CD14-positive monocyte (primary cell): ENCODE data around the gene ZNF211. TPM values are rescaled to one million over a fixed set of nuclear protein-coding genes. Genes with fewer than 3 reads are reported as not detected.

Experiments
- DNase-seq, 3 donors: peaks; one replicate each; pipeline ENCODE4 v3.0.0-alpha.2; 2011 to 2022
- H2AFZ ChIP-seq: 2 replicates; pipeline ENCODE4 v1.6.0; 2012; ENCODE audit warnings: mild to moderate bottlenecking, low read depth, low read length, inconsistent platforms; ENCODE audit not compliant: insufficient read depth, poor library complexity, severe bottlenecking
- H3K27ac ChIP-seq, 2 donors: 1 replicate in 1 of 2; 2 replicates in 1 of 2; pipeline ENCODE4 v1.5.1; 2012 to 2013; ENCODE audit warnings: low read length in 2 of 2, control low read depth in 1 of 2, inconsistent platforms in 1 of 2, low read depth in 1 of 2, mild to moderate bottlenecking in 1 of 2
- H3K27me3 ChIP-seq, 2 donors: one replicate each; pipeline versions ENCODE4 v1.6.0 to v1.6.1; 2011 to 2013; ENCODE audit warnings: low read length in 2 of 2; ENCODE audit not compliant: control insufficient read depth in 2 of 2, insufficient read depth in 2 of 2
- H3K36me3 ChIP-seq, 2 donors: replicated peaks in 1 of 2; 1 replicate in 1 of 2; 2 replicates in 1 of 2; pipeline versions ENCODE4 v1.5.1 to v1.6.1; 2012 to 2013; ENCODE audit warnings: low read length in 2 of 2, control low read depth in 1 of 2, inconsistent platforms in 1 of 2, mild to moderate bottlenecking in 1 of 2; ENCODE audit not compliant: insufficient read depth in 2 of 2, control insufficient read depth in 1 of 2
- H3K4me1 ChIP-seq, 2 donors: 1 replicate in 1 of 2; 2 replicates in 1 of 2; pipeline versions ENCODE4 v1.5.1 to v1.6.1; 2012 to 2013; ENCODE audit warnings: low read length in 2 of 2, control low read depth in 1 of 2, inconsistent platforms in 1 of 2, mild to moderate bottlenecking in 1 of 2, moderate library complexity in 1 of 2; ENCODE audit not compliant: insufficient read depth in 2 of 2, control insufficient read depth in 1 of 2
- H3K4me2 ChIP-seq: replicated peaks from 2 replicates; pipeline ENCODE3; 2012; ENCODE audit warnings: low read length, moderate library complexity, mild to moderate bottlenecking; ENCODE audit not compliant: poor library complexity, severe bottlenecking; ENCODE audit errors: extremely low read depth
- H3K4me3 ChIP-seq, 3 experiments: fragments of 200-600 bp in 1 of 3; sonication (generic) in 1 of 3; replicated peaks in 1 of 3; 1 replicate in 2 of 3; 2 replicates in 1 of 3; pipeline ENCODE4 v1.5.1; 2011 to 2013; ENCODE audit warnings: low read length in 3 of 3, mild to moderate bottlenecking in 3 of 3, control low read depth in 2 of 3, low read depth in 2 of 3, inconsistent platforms in 1 of 3, moderate library complexity in 1 of 3
- H3K79me2 ChIP-seq: 2 replicates; pipeline ENCODE4 v1.6.0; 2012; ENCODE audit warnings: mild to moderate bottlenecking, control low read depth, inconsistent platforms, low read length, moderate library complexity; ENCODE audit not compliant: insufficient read depth
- H3K9ac ChIP-seq: 2 replicates; pipeline ENCODE4 v1.6.0; 2017; ENCODE audit warnings: low read length, mild to moderate bottlenecking; ENCODE audit not compliant: insufficient read depth, poor library complexity, severe bottlenecking
- H3K9me3 ChIP-seq, 2 donors: replicated peaks in 1 of 2; 1 replicate in 1 of 2; 2 replicates in 1 of 2; pipeline versions ENCODE4 v1.5.1 to v1.6.1; 2012 to 2013; ENCODE audit warnings: low read length in 2 of 2, control low read depth in 1 of 2; ENCODE audit not compliant: control insufficient read depth in 1 of 2, insufficient read depth in 1 of 2
- H4K20me1 ChIP-seq: 2 replicates; pipeline ENCODE4 v1.6.0; 2012; ENCODE audit warnings: mild to moderate bottlenecking, low read length, control low read depth, moderate library complexity; ENCODE audit not compliant: insufficient read depth
- H3K27ac Mint-ChIP-seq, 7 donors: one replicate each; pipeline ENCODE4 v1.8.0; 2020; ENCODE audit warnings: mild to moderate bottlenecking in 7 of 7, mixed read lengths in 7 of 7, moderate library complexity in 6 of 7, inconsistent platforms in 2 of 7
- H3K27me3 Mint-ChIP-seq, 3 donors: one replicate each; pipeline ENCODE4 v1.8.0; 2021 to 2022; ENCODE audit warnings: low read depth in 3 of 3, mild to moderate bottlenecking in 3 of 3, mixed read lengths in 3 of 3, moderate library complexity in 3 of 3, inconsistent platforms in 1 of 3
- H3K36me3 Mint-ChIP-seq, 2 donors: one replicate each; pipeline ENCODE4 v1.8.0; 2020; ENCODE audit warnings: mixed read lengths in 2 of 2, inconsistent platforms in 1 of 2, mild to moderate bottlenecking in 1 of 2
- H3K4me1 Mint-ChIP-seq: one replicate; pipeline ENCODE4 v1.8.0; 2020; ENCODE audit warnings: mild to moderate bottlenecking, mixed read lengths
- H3K4me3 Mint-ChIP-seq, 2 donors: one replicate each; pipeline ENCODE4 v1.8.0; 2020; ENCODE audit warnings: mild to moderate bottlenecking in 2 of 2, mixed read lengths in 2 of 2, moderate library complexity in 1 of 2
- H3K9me3 Mint-ChIP-seq, 7 donors: one replicate each; pipeline ENCODE4 v1.8.0; 2020 to 2022; ENCODE audit warnings: mixed read lengths in 7 of 7, mild to moderate bottlenecking in 6 of 7, moderate library complexity in 6 of 7, inconsistent platforms in 2 of 7
- WGBS: methylation state at CpG from one replicate; pipeline ENCODE4 v1.1.5; 2013; ENCODE audit warnings: missing lambda C conversion rate; ENCODE audit not compliant: insufficient coverage; 5-methylcytosine and 5-hydroxymethylcytosine counted together
- intact Hi-C, 2 donors: fragments of 100-400 bp; cut with micrococcal nuclease; formaldehyde crosslinking; loops; one replicate each; pipeline versions ENCODE4 v1.15.0 to v1.15.1; 2023
- polyA plus RNA-seq, 3 donors: library from polyadenylated mRNA; depleted of rRNA in 1 of 3; unstranded in 2 of 3; stranded (reverse) in 1 of 3; fragments of 300-500 nt in 2 of 3; fragments of >200 nt in 1 of 3; fragmentation: Illumina TruSeq in 2 of 3; gene quantifications; 1 replicate in 2 of 3; 2 replicates in 1 of 3; pipeline ENCODE4 v1.2.3, GENCODE V29; 2012 to 2021
- TF ChIP-seq, protein P1 (sequence below): fragments of 200-600 bp; IDR thresholded peaks from one replicate; pipeline ENCODE4 v1.8.0; 2022; ENCODE audit warnings: antibody characterized with exemption, mild to moderate bottlenecking

ZNF211 gene
- polyA plus RNA-seq, 3 donors, result 4.5 to 13.9 (median 6.1) TPM

DNA sequence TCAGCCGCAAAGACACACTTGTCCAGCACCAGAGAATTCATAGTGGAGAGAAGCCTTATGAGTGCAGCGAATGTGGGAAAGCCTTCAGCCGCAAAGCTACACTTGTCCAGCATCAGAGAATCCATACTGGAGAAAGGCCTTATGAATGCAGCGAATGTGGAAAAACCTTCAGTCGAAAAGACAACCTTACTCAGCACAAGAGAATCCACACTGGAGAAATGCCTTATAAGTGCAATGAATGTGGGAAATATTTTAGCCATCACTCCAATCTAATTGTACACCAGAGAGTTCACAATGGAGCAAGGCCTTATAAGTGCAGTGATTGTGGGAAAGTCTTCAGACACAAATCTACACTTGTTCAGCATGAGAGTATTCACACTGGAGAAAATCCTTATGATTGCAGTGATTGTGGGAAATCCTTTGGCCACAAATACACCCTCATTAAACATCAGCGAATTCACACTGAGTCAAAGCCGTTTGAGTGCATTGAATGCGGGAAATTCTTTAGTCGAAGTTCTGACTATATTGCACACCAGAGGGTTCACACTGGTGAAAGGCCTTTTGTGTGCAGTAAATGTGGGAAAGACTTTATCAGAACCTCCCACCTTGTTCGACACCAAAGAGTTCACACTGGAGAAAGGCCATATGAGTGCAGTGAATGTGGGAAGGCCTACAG is 12.2 kb upstream of the ZNF211 start:
- no peaks in the 10 kb centered on the region for H4K20me1 ChIP-seq
- TF ChIP-seq, protein P1, sequence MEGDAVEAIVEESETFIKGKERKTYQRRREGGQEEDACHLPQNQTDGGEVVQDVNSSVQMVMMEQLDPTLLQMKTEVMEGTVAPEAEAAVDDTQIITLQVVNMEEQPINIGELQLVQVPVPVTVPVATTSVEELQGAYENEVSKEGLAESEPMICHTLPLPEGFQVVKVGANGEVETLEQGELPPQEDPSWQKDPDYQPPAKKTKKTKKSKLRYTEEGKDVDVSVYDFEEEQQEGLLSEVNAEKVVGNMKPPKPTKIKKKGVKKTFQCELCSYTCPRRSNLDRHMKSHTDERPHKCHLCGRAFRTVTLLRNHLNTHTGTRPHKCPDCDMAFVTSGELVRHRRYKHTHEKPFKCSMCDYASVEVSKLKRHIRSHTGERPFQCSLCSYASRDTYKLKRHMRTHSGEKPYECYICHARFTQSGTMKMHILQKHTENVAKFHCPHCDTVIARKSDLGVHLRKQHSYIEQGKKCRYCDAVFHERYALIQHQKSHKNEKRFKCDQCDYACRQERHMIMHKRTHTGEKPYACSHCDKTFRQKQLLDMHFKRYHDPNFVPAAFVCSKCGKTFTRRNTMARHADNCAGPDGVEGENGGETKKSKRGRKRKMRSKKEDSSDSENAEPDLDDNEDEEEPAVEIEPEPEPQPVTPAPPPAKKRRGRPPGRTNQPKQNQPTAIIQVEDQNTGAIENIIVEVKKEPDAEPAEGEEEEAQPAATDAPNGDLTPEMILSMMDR, result no peak
- Mint-ChIP-seq H3K4me1 (no peaks in the 10 kb centered on the region), H3K27ac (peak overlapping the region in 1 of 7 donors; percentile 40), H3K9me3 (peaks cover 79 to 100% (median 99%) of the 10 kb centered on the region in 7 donors), H3K36me3 (peaks cover 70 to 78% of the 10 kb centered on the region in 2 donors), H3K4me3 (no peak overlapping the region), H3K27me3 (peaks cover 0 to 1% (median 0%) of the 10 kb centered on the region in 3 donors)
- intact Hi-C loops, result no loop called here
- no peak overlapping the region for H3K4me2 ChIP-seq
- peaks cover 25% of the 10 kb centered on the region for H3K79me2 ChIP-seq
- H2AFZ ChIP-seq, result no peak overlapping the region
- H3K27me3 ChIP-seq, result no peaks in the 10 kb centered on the region
- 100% methylated on average over 6 of the region's 10 CpGs for WGBS
- no peaks in the 10 kb centered on the region for H3K4me1 ChIP-seq
- H3K27ac ChIP-seq, result no peak overlapping the region
- H3K9me3 ChIP-seq, result peaks cover 91 to 100% of the 10 kb centered on the region in 2 donors
- DNase-seq, result no peak
- H3K9ac ChIP-seq, result no peak overlapping the region
- peak overlapping the region in 1 of 3 experiments; percentile 97 for H3K4me3 ChIP-seq
- H3K36me3 ChIP-seq, result peaks cover 48 to 83% of the 10 kb centered on the region in 2 donors

DNA sequence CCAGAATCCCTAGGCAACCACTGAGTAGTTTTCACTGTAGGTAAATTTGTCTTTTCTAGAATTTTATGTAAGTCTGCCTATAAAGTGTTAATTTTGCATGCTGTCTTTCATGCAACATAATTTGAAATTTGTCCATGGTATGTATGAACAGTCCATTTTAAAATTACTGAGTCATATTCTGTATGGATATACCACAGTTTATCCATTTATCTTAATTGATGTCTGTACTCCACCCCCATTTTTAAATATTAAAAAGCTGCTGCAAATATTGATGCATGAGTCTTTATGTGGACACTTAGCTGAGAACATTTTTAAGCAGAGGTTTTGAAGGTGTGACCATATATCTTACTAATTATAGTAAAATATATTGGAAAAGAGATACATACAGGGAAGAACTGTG is 9.9 kb upstream of the ZNF211 start:
- peaks cover 4% of the 10 kb centered on the region for H3K79me2 ChIP-seq
- DNase-seq, result no peak
- H3K9me3 Mint-ChIP-seq, result peaks cover 65 to 100% (median 96%) of the 10 kb centered on the region in 7 donors

More for the DNA sequence above, 9.9 kb upstream of the ZNF211 start:
- no peak overlapping the region for H3K4me3 Mint-ChIP-seq
- no peak overlapping the region for H3K27ac Mint-ChIP-seq
- intact Hi-C loops, result no loop called here
- Histone ChIP-seq H3K36me3 (peaks cover 34 to 60% of the 10 kb centered on the region in 2 donors), H3K4me3 (peak overlapping the region in 1 of 3 experiments; percentile 97), H3K4me2 (no peak overlapping the region), H3K9me3 (peaks cover 78 to 98% of the 10 kb centered on the region in 2 donors), H3K27ac (no peak overlapping the region), H4K20me1 (no peaks in the 10 kb centered on the region), H3K4me1 (no peaks in the 10 kb centered on the region), H3K27me3 (no peaks in the 10 kb centered on the region), H2AFZ (no peak overlapping the region), H3K9ac (no peak overlapping the region)
- TF ChIP-seq, protein P1, result no peak
- H3K27me3 Mint-ChIP-seq, result peaks cover 0 to 2% (median 1%) of the 10 kb centered on the region in 3 donors
- H3K4me1 Mint-ChIP-seq, result no peaks in the 10 kb centered on the region
- peaks cover 49 to 58% of the 10 kb centered on the region in 2 donors for H3K36me3 Mint-ChIP-seq
